ENCODE data around the gene GSN. TPM values are rescaled to one million over a fixed set of nuclear protein-coding genes. Genes with fewer than 3 reads are reported as not detected.

Gene GSN
- total and polyA plus RNA-seq, 9 of the 15 experiments (the other 6 are each of a cell fraction or from before 2014, with no cell fraction given): 0.39 to 16.6 (median 8.2) TPM

DNA sequence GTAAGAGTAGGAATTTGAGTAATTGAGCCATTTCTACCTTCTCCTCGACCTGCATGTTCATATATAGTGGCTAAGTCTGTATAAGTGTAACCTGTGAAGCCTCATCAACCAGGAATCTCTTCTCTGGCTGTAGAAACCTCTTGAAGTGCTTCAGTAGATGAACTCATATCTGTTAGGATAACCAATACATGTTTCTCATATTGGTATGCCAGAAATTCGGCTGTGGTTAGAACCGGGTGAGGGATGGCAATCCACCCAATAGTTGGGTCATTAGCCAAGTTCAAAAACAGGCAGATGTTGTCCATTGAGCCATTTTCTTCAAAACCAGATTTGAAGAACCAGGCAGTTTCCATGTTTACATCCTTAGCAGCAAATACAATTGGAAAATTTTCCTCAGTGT, 28.9 kb upstream of the GSN start:
- WGBS (ENCODE audit: insufficient coverage, low coverage, missing lambda C conversion rate): 14% methylated on average over 3 of the region's 3 CpGs
- CTCF ChIA-PET (ENCODE audit: low intra/inter-chr PET ratio): no interaction called here
- Histone ChIP-seq H3K9me3 (replicated peaks; ENCODE audit: control insufficient read depth, insufficient read depth, low read depth, low read length) (no peaks in the 10 kb centered on the region), H3K27ac (ENCODE audit: extremely low read depth, low read depth, low read length) (no peak overlapping the region), H3K27me3 (ENCODE audit: control insufficient read depth in 2 of 2, insufficient read depth in 2 of 2, low read length in 2 of 2) (no peaks in the 10 kb centered on the region), H3K4me3 (no peak overlapping the region), H3K79me2 (ENCODE audit: control insufficient read depth, insufficient read depth, low read length) (no peaks in the 10 kb centered on the region), H3K36me3 (ENCODE audit: control insufficient read depth, insufficient read depth, low read length) (no peaks in the 10 kb centered on the region), H3K4me2 (ENCODE audit: insufficient read depth, low read length) (no peak overlapping the region), H3K4me1 (replicated peaks in 1 of 2; ENCODE audit: control insufficient read depth in 2 of 2, insufficient read depth in 2 of 2, low read length in 2 of 2) (peaks cover 12 to 18% of the 10 kb centered on the region in 2 experiments; a peak in 4 of 5 replicates), H3K9ac (ENCODE audit: insufficient read depth in 1 of 2, low read depth in 2 of 2, low read length in 2 of 2) (no peak overlapping the region), H3K9me1 (ENCODE audit: control insufficient read depth, insufficient read depth, low read length) (no peaks in the 10 kb centered on the region), H2AFZ (ENCODE audit: low read depth, low read length) (no peak overlapping the region), H4K20me1 (replicated peaks; ENCODE audit: control insufficient read depth, insufficient read depth, low read length) (no peaks in the 10 kb centered on the region)
- TF ChIP-seq NBN (IDR thresholded peaks at IDR 0.05; ENCODE audit: low read depth) (no peak), ZNF143 (CRISPR knock-in tag; IDR thresholded peaks at IDR 0.05) (no peak), PTTG1 (tag; IDR thresholded peaks at IDR 0.05; ENCODE audit: low read depth) (no peak), ZNF551 (CRISPR knock-in tag; IDR thresholded peaks at IDR 0.05) (no peak)
- intact Hi-C loops (cut with micrococcal nuclease) (no loop called here), in situ Hi-C loops (cut with MboI) (no loop called here)
- BruUV-seq (replicated peaks): no TSS peak
- ATAC-seq (no peak), DNase-seq (ENCODE audit: extremely low read depth in 1 of 4, low spot score in 3 of 4) (no peak), FAIRE-seq (no peak)
- POLR2A ChIA-PET: no interaction called here

DNA sequence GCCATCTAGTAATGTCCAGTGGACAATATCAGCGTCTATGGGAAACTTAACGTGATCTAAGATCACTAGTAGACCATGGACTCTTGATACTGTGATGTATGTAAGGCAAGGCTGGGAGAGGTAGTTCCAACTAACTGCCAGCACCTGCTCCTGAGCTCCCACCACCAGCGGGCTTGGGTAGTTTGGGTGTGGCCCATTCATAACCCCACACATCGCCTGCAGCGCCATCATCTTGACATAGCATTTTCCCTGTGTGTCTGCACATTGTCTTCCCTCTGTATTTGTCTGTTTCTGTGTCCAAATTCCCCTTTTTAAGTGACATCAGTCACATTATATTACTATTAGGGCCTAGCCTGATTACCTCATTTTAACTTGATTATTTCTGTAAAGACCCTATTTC, 28.1 kb upstream of the GSN start:
- no peaks in the 10 kb centered on the region for H3K79me2 ChIP-seq (ENCODE audit: control insufficient read depth, insufficient read depth, low read length)
- no peak overlapping the region for H2AFZ ChIP-seq (ENCODE audit: low read depth, low read length)
- WGBS (ENCODE audit: insufficient coverage, low coverage, missing lambda C conversion rate): 32% methylated on average over 5 of the region's 5 CpGs
- in situ Hi-C loops (cut with MboI) (no loop called here), intact Hi-C loops (cut with micrococcal nuclease) (no loop called here)
- no peak for TF ChIP-seq CBFA2T3 (IDR thresholded peaks at IDR 0.05)
- no TSS peak for BruUV-seq (replicated peaks)
- no peaks in the 10 kb centered on the region for H3K9me1 ChIP-seq (ENCODE audit: control insufficient read depth, insufficient read depth, low read length)
- no peaks in the 10 kb centered on the region for H3K36me3 ChIP-seq (ENCODE audit: control insufficient read depth, insufficient read depth, low read length)
- no peaks in the 10 kb centered on the region for H3K9me3 ChIP-seq (replicated peaks; ENCODE audit: control insufficient read depth, insufficient read depth, low read depth, low read length)
- POLR2A ChIA-PET: no interaction called here
- H3K4me2 ChIP-seq (ENCODE audit: insufficient read depth, low read length): no peak overlapping the region
- H3K9ac ChIP-seq (ENCODE audit: insufficient read depth in 1 of 2, low read depth in 2 of 2, low read length in 2 of 2): no peak overlapping the region
- H4K20me1 ChIP-seq (replicated peaks; ENCODE audit: control insufficient read depth, insufficient read depth, low read length): no peaks in the 10 kb centered on the region
- H3K27ac ChIP-seq (ENCODE audit: extremely low read depth, low read depth, low read length): no peak overlapping the region
- peaks cover 6 to 10% of the 10 kb centered on the region in 2 experiments; a peak in 4 of 5 replicates for H3K4me1 ChIP-seq (replicated peaks in 1 of 2; ENCODE audit: control insufficient read depth in 2 of 2, insufficient read depth in 2 of 2, low read length in 2 of 2)
- ATAC-seq: no peak
- H3K27me3 ChIP-seq (ENCODE audit: control insufficient read depth in 2 of 2, insufficient read depth in 2 of 2, low read length in 2 of 2): no peaks in the 10 kb centered on the region
- no peak for FAIRE-seq
- H3K4me3 ChIP-seq: no peak overlapping the region
- DNase-seq (ENCODE audit: extremely low read depth in 1 of 4, low spot score in 3 of 4): no peak
- CTCF ChIA-PET (ENCODE audit: low intra/inter-chr PET ratio): no interaction called here

All from K562 (cell line).